HG03442 (cell line): Measurements from ENCODE around the gene TMC8.
"Not testable (repeated sequence)": the region's sequence is repeated elsewhere in the genome, so short reads cannot be mapped to it uniquely, and the experiment has no call there.

ENCODE experiments used
- ATAC-seq: cut with Tn5 transposase; IDR thresholded peaks from one replicate; pipeline ENCODE4 v1.9.1; 2021; ENCODE audit warnings: mild to moderate bottlenecking, moderate library complexity; ENCODE audit not compliant: unreplicated experiment

The TMC8 gene

GRCh38 chr17:78148286-78149016 is 17.9 kb downstream of the TMC8 start:
- ATAC-seq, result no peak

DNA sequence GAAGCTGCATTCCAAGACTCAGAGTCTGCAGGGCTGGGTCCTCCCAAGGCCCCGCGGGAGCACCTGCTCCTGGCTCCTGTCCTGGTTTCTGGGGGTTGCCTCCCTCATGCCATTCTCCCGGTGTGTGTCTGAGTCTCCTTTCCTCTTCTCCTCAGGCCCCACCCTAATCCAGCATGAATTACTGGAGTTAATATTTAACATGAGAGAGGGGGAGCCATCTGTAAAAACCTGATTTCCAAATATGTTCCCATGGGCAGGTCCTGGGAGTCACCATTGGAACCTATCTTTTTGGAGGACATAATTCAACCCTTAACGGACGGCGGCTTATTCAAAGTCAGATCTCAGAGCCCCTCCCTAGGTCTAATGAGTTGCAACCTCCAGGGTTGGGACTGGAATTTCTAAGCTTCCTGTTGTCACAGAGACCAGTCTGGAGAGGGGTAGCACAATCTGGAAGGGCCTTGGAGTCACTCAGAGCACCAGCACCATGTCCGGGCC is 21.0 kb downstream of the TMC8 start:
- no peak for ATAC-seq

GRCh38 chr17:78154903-78155811 is 24.6 kb downstream of the TMC8 start:
- ATAC-seq, result no peak

- ATAC-seq, result no peak
Measured at GRCh38 chr17:78159575-78160158, 29.1 kb downstream of the TMC8 start.

DNA sequence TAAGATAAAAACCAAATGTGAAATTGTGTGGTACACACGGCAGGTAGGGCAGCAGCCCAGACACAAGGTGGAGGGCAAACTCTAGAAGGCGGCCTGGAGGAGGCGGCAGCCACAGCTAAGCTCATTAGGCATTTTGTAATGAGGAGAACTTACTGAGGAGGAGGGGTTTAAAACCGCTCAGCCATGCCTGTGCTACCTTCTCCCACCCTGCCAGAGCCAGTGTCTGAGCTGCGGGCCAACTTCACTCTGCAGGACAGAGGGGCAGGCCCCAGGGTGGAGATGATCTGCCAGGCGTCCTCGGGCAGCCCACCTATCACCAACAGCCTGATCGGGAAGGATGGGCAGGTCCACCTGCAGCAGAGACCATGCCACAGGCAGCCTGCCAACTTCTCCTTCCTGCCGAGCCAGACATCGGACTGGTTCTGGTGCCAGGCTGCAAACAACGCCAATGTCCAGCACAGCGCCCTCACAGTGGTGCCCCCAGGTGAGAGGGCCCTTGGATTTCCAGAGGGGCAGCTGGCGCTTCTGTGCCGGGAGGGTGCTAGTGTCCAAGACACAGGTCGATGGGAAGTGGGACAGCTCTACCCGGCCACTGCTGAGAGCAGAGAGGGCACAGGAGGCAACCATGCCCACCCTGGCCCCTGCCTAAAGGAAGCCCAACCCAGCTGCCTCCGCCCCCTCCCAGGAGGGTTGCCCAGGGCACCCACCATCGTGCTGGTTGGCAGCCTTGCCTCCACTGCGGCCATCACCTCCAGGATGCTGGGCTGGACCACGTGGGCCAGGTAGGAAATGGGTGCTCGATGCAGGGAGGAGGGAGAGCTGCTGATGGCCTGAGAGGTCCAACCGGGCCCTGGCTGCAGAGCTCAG is 33.5 kb downstream of the TMC8 start:
- ATAC-seq, result no peak

DNA sequence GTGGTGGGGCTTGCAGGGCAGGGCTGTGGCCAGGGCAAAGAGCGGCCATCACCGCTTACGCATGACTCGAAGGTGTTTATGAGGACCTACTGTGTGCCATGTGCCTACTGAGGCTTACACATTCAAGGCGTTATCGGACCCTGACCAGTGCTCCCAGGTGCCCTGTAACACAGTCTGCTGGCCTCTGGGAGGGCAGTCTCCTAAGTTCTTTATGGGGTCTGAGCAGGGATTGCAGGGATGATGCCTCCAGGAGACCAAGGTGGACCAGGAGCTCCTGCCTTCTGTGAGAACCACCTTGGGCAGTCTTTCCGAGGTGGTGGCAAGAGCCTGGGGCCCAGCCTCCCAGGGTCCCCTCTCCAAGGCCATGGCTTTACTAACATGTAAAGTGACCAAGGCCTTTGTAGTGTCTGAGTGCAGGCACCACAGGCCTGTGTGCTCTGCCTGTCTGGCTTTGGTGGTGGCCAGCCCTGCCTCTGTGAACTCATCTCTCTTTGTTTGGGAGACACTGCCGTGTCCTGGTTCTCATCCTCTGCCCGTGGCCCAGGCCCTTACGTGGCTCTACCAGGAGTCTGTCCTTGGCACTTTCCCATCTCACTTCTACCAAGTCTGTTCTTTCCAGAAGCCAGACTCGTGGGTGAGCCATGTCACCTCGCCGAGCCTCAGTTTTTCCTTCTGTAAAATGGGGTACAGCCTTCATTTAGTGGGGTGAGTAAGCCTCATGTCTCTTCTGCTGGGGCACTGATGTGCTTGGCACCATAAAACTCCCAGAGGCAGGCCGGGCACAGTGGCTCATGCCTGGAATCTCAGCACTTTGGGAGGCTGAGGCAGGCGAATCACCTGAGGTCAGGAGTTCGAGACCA is 34.4 kb downstream of the TMC8 start:
- no peak for ATAC-seq

- ATAC-seq, result no peak
Measured at GRCh38 chr17:78166416-78166815, 35.8 kb downstream of the TMC8 start.

DNA sequence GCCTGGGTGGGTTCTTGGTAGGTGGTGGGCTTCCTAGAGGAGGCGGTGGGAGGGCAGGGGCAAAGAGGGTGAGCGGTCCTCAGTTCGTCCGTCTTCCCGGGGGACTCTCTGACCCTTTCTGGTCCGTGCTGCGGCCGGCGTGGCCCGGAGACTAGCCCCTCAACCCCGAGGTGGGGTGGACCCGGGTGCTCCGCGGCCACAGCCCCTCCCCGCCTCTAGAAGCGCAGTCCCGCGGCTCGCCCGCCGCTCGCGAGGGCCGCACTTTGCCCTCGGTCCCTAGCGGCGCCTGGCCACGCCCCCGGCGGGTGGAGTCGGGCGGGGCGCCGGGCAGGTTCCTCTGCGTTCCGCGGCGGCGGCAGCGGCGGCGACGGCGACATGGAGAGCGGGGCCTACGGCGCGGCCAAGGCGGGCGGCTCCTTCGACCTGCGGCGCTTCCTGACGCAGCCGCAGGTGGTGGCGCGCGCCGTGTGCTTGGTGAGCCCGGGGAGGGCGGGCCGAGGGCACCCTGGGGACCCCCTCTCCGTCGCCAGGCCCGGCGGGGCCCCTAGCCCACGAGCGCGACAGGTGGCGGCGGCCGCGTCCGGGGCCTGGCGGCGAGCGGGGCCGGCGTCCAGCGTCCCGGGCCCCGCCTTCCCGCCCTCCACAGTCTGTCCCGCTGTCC is 37.8 kb downstream of the TMC8 start, which contains the start of gene SYNGR2:
SYNGR2 (plus strand) TSS at position 340 of the 661 bp plus-strand sequence; CDS start at position 376, 36 bp downstream.
- ATAC-seq, result peak; percentile 47

GRCh38 chr17:78168903-78169793 is 38.6 kb downstream of the TMC8 start:
- peak; percentile 22 for ATAC-seq

DNA sequence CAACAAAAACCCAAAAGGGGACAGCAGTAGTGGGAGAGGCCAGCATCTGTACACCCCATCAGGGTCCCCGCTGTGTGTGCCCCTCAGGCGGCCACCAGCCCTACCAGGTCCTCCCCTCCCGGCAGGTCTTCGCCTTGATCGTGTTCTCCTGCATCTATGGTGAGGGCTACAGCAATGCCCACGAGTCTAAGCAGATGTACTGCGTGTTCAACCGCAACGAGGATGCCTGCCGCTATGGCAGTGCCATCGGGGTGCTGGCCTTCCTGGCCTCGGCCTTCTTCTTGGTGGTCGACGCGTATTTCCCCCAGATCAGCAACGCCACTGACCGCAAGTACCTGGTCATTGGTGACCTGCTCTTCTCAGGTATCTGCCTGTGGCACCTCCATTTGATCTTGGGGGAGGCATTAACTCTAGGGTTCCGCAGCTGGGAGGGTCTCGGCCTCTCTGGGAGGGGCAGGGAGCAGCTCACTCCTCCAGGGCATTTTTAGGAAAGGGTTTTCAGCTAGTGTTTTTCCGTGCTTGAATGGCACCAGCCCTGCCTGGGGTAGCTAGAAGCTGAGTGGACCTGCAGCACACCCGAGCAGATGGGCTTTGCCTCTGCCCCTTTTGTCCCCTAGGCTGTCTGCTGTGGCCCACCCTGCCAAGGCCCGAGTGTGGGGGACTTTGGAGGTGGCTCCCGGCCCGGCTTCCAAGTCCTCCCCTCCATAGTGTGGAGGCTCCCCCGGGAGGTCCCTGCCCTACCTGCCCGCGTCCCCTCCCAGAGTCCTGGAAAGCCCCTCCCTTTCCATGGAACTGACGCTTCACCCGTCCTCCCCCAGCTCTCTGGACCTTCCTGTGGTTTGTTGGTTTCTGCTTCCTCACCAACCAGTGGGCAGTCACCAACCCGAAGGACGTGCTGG is 40.4 kb downstream of the TMC8 start:
- ATAC-seq, result no peak

DNA sequence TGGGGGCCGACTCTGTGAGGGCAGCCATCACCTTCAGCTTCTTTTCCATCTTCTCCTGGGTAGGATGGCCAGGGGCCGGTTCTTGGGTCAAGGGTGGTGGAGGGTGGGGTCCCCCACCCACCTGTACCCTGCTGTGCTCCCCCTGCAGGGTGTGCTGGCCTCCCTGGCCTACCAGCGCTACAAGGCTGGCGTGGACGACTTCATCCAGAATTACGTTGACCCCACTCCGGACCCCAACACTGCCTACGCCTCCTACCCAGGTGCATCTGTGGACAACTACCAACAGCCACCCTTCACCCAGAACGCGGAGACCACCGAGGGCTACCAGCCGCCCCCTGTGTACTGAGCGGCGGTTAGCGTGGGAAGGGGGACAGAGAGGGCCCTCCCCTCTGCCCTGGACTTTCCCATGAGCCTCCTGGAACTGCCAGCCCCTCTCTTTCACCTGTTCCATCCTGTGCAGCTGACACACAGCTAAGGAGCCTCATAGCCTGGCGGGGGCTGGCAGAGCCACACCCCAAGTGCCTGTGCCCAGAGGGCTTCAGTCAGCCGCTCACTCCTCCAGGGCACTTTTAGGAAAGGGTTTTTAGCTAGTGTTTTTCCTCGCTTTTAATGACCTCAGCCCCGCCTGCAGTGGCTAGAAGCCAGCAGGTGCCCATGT is 41.1 kb downstream of the TMC8 start:
- ATAC-seq, result not testable (repeated sequence)

DNA sequence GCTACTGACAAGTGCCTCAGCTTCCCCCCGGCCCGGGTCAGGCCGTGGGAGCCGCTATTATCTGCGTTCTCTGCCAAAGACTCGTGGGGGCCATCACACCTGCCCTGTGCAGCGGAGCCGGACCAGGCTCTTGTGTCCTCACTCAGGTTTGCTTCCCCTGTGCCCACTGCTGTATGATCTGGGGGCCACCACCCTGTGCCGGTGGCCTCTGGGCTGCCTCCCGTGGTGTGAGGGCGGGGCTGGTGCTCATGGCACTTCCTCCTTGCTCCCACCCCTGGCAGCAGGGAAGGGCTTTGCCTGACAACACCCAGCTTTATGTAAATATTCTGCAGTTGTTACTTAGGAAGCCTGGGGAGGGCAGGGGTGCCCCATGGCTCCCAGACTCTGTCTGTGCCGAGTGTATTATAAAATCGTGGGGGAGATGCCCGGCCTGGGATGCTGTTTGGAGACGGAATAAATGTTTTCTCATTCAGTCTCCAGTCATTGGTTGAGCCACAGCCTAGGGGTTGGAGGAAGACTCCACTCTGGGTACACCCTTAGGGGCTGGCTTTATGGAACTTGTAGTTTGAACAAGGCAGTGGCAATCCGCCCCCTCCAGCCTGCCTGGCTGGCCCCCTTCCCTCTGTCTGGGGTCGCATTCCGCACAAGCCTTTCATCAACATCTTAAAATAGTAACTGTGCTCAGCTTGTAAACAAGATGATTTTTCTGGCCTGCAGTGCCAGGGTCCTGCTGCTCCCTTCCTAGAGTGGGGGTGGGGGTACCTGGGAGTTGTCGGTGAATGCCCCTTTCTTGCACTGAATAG is 41.9 kb downstream of the TMC8 start:
- no peak for ATAC-seq

DNA sequence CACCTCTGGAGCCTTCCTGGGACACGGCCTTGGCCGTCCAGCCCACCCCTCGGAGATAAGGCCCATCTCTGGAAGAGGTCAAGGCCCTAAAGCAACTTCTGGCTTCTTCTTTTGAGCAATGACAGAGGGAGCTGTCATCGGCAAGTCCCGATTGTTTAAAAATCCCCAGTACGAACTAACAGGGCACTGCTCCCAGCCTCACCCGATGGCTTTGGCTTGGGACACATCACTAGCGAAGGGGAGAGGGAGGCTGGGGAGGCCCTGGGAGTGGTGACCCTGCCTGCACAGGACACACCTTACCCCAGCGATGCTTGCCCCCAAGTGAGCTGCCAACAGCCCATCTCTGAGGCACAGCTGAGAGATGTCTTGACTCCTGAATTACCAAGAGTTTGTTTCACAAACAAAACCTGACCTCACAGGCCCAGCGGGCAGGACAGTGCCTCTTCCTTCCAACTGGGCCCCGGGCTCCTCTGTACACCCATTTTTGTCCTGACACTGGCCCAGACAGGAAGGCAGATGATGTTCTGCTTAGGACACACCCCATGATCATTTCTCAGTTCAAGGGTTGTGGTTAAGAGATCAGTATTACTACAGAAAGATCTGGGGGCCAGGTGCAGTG is 42.6 kb downstream of the TMC8 start:
- ATAC-seq, result no peak

- no peak for ATAC-seq
Measured at GRCh38 chr17:78174346-78174869, 43.8 kb downstream of the TMC8 start.
